ENCODE measurements around the gene RFLNA. TPM values are rescaled to one million over a fixed set of nuclear protein-coding genes. Genes with fewer than 3 reads are reported as not detected.

Gene RFLNA
- total RNA-seq, 2 donors from 2014 or later: 0.41 to 0.59 TPM

DNA sequence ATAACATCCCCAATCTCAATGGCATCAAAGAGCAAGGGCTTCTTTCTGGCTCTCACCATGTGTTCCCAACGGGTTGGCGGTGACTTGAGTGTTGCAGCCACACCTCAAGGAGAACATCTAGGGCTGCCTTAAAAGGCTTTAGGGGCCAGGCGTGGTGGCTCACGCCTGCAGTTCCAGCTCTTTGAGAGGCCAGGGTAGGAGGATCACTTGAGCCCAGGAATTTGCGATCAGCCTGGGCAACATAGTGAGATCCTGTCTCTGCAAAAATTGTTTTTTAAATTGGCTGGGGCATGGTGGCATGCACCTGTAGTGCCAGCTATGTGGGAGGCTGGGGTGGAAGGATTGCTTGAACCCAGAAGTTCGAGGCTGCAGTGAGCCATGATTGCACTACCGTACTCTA is 14.9 kb downstream of the RFLNA start:
- no peaks in the 10 kb centered on the region for H3K4me1 ChIP-seq
- H3K9me3 ChIP-seq: no peaks in the 10 kb centered on the region
- H3K27ac ChIP-seq: no peak overlapping the region
- H3K36me3 ChIP-seq: no peaks in the 10 kb centered on the region
- H3K27me3 ChIP-seq: no peaks in the 10 kb centered on the region
- TF ChIP-seq, protein P1, sequence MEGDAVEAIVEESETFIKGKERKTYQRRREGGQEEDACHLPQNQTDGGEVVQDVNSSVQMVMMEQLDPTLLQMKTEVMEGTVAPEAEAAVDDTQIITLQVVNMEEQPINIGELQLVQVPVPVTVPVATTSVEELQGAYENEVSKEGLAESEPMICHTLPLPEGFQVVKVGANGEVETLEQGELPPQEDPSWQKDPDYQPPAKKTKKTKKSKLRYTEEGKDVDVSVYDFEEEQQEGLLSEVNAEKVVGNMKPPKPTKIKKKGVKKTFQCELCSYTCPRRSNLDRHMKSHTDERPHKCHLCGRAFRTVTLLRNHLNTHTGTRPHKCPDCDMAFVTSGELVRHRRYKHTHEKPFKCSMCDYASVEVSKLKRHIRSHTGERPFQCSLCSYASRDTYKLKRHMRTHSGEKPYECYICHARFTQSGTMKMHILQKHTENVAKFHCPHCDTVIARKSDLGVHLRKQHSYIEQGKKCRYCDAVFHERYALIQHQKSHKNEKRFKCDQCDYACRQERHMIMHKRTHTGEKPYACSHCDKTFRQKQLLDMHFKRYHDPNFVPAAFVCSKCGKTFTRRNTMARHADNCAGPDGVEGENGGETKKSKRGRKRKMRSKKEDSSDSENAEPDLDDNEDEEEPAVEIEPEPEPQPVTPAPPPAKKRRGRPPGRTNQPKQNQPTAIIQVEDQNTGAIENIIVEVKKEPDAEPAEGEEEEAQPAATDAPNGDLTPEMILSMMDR (IDR thresholded peaks at IDR 0.05): no peak
- no peak overlapping the region for H3K4me3 ChIP-seq
- no peak for DNase-seq (ENCODE audit: low spot score)

DNA sequence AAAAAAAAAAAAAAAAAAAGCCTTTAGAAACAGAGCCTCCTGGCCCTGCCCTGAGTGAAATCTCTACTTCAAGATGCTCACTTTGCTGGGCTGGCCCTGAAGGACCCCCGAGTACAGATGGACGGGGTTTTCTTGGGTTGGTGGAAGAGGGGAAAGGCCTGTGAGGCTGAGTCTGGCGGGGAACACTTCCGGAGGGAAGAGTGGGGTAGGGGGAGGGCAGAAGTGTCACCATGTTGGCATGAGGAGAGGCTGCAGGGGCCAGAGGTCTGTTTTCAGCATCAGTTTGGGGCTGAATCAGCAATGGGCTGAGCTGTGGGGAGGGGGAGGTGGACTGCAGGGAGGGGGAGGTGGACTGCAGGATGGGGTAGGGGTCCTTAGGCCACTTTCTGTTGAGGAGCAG is 15.3 kb downstream of the RFLNA start:
- H3K27me3 ChIP-seq: no peaks in the 10 kb centered on the region
- H3K36me3 ChIP-seq: no peaks in the 10 kb centered on the region
- TF ChIP-seq, protein P1 (IDR thresholded peaks at IDR 0.05): no peak
- no peaks in the 10 kb centered on the region for H3K4me1 ChIP-seq
- H3K27ac ChIP-seq: no peak overlapping the region
- H3K9me3 ChIP-seq: no peaks in the 10 kb centered on the region
- no peak overlapping the region for H3K4me3 ChIP-seq
- DNase-seq (ENCODE audit: low spot score): no peak

DNA sequence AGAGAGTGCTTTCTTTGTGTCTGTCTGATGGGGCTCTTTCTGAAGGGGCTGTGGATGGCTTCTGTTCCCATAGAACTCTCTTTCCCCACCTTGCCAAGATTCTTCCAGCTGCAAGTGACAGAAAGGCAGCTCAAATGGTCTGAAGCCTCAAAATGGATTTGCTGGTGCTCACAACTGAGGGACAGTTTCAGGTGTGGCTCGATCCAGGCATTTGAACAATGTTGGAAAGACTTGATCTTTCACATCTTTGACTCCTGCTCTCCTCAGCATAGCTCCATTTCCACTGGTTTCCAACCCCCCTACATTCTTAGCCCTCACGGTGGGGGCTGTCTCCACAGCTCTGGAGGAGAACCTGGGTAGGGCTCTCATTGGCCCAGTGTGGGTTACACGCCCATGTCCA is 15.9 kb downstream of the RFLNA start:
- H3K4me3 ChIP-seq: no peak overlapping the region
- TF ChIP-seq, protein P1 (IDR thresholded peaks at IDR 0.05): no peak
- no peaks in the 10 kb centered on the region for H3K4me1 ChIP-seq
- no peaks in the 10 kb centered on the region for H3K36me3 ChIP-seq
- no peak overlapping the region for H3K27ac ChIP-seq
- no peak for DNase-seq (ENCODE audit: low spot score)
- H3K27me3 ChIP-seq: no peaks in the 10 kb centered on the region
- no peaks in the 10 kb centered on the region for H3K9me3 ChIP-seq

DNA sequence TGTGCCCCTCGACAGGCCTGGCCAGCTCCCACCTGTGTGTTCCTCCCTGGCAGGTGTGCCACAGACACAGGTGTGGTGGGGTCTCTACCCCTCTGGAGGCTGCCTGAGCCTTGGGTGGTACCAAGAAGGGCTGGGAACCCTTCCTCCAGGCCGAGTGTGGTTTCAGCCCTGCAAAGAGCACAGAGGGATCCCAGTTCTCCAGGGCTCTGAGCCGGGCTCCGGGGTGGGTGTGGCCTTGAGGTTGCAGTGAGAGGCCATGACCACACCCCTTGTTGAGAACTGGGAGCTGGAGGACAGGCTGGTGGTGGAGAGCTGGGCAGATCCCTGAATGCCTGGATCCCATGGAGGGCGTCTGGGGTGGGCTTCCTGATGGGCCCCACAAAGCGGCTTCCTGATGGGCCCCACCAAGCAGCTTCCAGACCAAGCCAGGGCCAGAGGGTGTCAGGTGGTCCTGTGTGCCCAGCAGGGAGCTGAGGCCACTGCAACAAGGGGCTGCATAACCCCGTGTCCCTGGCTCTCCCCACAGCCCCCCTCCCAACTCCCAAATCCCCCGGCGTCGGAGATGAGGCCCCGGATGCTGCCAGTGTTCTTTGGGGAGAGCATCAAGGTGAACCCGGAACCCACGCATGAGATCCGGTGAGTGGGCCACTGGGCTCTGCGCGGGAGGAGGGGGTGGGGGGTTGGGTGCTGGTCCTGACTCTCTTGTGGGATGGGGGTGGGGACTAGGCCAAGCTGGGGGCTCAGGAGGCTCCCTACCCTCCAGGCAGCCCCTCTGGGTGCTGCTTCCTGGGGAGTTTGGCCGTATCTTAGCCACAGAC is 16.6 kb downstream of the RFLNA start:
- Histone ChIP-seq H3K4me3 (no peak overlapping the region), H3K27ac (no peak overlapping the region), H3K27me3 (no peaks in the 10 kb centered on the region), H3K4me1 (no peaks in the 10 kb centered on the region), H3K9me3 (no peaks in the 10 kb centered on the region), H3K36me3 (no peaks in the 10 kb centered on the region)
- TF ChIP-seq, protein P1 (IDR thresholded peaks at IDR 0.05): no peak
- DNase-seq (ENCODE audit: low spot score): no peak

DNA sequence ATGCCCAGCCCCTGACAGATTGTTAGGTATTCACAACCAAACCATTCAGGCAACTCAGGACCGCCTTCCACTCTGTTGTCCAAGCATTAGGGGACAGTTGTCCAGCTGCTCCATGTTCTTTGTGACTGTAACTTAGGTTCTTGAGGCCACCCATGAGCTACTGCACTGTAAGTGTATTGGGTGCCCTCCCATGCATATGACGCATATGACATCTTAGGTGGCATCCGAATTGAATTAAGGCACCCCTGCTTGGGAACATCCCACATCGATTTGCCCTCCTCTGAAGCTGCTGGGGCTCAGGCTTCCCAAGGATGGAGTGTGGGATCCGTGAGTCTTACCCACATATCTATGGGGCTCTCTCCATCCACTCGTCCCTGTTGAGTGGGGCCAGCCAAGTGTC is 17.7 kb downstream of the RFLNA start:
- TF ChIP-seq, protein P1 (IDR thresholded peaks at IDR 0.05): no peak

DNA sequence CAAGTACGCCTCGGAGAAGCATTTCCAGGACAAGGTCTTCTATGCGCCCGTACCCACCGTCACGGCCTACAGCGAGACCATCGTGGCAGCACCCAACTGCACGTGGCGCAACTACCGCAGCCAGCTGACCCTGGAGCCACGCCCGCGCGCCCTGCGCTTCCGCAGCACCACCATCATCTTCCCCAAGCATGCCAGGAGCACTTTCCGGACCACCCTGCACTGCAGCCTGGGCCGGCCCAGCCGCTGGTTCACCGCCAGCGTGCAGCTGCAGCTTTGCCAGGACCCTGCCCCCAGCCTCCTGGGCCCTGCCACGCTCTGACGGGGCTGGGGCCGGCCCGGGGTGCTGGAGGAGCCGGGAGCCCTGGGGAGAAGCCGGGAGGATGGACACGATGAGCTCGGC is 19.3 kb downstream of the RFLNA start:
- Histone ChIP-seq H3K27ac (no peak overlapping the region), H3K4me3 (no peak overlapping the region), H3K36me3 (no peaks in the 10 kb centered on the region), H3K9me3 (no peaks in the 10 kb centered on the region), H3K4me1 (no peaks in the 10 kb centered on the region), H3K27me3 (no peaks in the 10 kb centered on the region)
- no peak for DNase-seq (ENCODE audit: low spot score)
- TF ChIP-seq, protein P1 (IDR thresholded peaks at IDR 0.05): no peak

More for the DNA sequence above, 17.7 kb downstream of the RFLNA start:
- H3K4me1 ChIP-seq: no peaks in the 10 kb centered on the region
- H3K27ac ChIP-seq: no peak overlapping the region
- no peak overlapping the region for H3K4me3 ChIP-seq
- no peaks in the 10 kb centered on the region for H3K9me3 ChIP-seq
- H3K36me3 ChIP-seq: no peaks in the 10 kb centered on the region
- no peak for DNase-seq (ENCODE audit: low spot score)
- H3K27me3 ChIP-seq: no peaks in the 10 kb centered on the region

All from right atrium auricular region (tissue), 2 donors.